22Rv1 (cell line): Measurements from ENCODE around the gene HIRA.

Source experiments
- ZFX ChIP-seq: fragments of 450-650 bp; IDR thresholded peaks from 2 replicates; pipeline ENCODE4 v1.6.1; 2017; ENCODE audit warnings: antibody characterized with exemption, borderline replicate concordance
- TF ChIP-seq, protein P1 (sequence below): fragments of 450-650 bp; IDR thresholded peaks from 2 replicates; pipeline ENCODE4 v1.5.1; 2017; ENCODE audit warnings: mild to moderate bottlenecking

DNA sequence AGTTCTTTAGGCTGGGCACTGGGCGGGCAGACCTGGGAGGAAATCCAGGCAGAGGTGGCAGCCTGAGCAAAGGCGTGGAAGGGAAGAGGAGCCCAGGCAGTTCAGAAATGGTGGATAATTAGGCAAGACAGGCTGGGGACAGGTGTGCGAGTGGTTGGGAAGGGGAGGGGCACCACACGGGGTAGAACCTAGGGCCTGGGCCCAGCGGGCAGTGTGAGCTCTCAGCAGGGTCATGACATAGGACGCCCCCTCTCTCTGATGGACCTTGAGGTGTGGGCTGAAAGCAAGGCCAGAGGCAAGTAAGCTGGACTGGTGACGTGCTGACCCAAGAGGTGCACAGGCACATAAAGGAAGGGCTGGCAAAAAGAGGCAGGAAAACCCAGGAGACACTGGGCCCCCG is 40.7 kb upstream of the HIRA start:
- TF ChIP-seq, protein P1, sequence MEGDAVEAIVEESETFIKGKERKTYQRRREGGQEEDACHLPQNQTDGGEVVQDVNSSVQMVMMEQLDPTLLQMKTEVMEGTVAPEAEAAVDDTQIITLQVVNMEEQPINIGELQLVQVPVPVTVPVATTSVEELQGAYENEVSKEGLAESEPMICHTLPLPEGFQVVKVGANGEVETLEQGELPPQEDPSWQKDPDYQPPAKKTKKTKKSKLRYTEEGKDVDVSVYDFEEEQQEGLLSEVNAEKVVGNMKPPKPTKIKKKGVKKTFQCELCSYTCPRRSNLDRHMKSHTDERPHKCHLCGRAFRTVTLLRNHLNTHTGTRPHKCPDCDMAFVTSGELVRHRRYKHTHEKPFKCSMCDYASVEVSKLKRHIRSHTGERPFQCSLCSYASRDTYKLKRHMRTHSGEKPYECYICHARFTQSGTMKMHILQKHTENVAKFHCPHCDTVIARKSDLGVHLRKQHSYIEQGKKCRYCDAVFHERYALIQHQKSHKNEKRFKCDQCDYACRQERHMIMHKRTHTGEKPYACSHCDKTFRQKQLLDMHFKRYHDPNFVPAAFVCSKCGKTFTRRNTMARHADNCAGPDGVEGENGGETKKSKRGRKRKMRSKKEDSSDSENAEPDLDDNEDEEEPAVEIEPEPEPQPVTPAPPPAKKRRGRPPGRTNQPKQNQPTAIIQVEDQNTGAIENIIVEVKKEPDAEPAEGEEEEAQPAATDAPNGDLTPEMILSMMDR, result no peak
- TF ChIP-seq ZFX, result no peak
